ENCODE results near the gene MTG2.

GRCh38 chr20:62215991-62216635 is 33.3 kb downstream of the MTG2 start:
- TF ChIP-seq CHD1 (IDR thresholded peaks at IDR 0.05; ENCODE audit: low read depth, low read length): no peak
- no peak for TF ChIP-seq SMC3 (IDR thresholded peaks at IDR 0.05; ENCODE audit: borderline replicate concordance, low read length)
- no peak for TF ChIP-seq REST (IDR thresholded peaks at IDR 0.05; ENCODE audit: low read depth, low read length)
- TF ChIP-seq ZBTB40 (IDR thresholded peaks at IDR 0.05; ENCODE audit: borderline replicate concordance): no peak
- TF ChIP-seq, protein P1, sequence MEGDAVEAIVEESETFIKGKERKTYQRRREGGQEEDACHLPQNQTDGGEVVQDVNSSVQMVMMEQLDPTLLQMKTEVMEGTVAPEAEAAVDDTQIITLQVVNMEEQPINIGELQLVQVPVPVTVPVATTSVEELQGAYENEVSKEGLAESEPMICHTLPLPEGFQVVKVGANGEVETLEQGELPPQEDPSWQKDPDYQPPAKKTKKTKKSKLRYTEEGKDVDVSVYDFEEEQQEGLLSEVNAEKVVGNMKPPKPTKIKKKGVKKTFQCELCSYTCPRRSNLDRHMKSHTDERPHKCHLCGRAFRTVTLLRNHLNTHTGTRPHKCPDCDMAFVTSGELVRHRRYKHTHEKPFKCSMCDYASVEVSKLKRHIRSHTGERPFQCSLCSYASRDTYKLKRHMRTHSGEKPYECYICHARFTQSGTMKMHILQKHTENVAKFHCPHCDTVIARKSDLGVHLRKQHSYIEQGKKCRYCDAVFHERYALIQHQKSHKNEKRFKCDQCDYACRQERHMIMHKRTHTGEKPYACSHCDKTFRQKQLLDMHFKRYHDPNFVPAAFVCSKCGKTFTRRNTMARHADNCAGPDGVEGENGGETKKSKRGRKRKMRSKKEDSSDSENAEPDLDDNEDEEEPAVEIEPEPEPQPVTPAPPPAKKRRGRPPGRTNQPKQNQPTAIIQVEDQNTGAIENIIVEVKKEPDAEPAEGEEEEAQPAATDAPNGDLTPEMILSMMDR (IDR thresholded peaks at IDR 0.05 in 2 of 3, conservative IDR thresholded peaks at IDR 0.05 in 1 of 3; ENCODE audit: control insufficient read depth in 2 of 3, extremely low read depth in 1 of 3, insufficient read depth in 1 of 3, low read depth in 3 of 3, low read length in 3 of 3): no peak
- TF ChIP-seq CBX3 (IDR thresholded peaks at IDR 0.05; ENCODE audit: borderline replicate concordance, low read depth): no peak

Data from GM12878 (cell line).